Measurements from ENCODE around the gene PDPN. TPM values are rescaled to one million over a fixed set of nuclear protein-coding genes. Genes with fewer than 3 reads are reported as not detected.

The PDPN gene
- total and polyA plus RNA-seq, 2 of the 4 experiments (the other 2 are of a cell fraction): 0.31 TPM; not detected in 1

GRCh38 chr1:13604721-13605120 is 21.1 kb downstream of the PDPN start:
- H3K23ac ChIP-seq (ENCODE audit: low read depth, low read length): no peak overlapping the region
- H2BK15ac ChIP-seq (ENCODE audit: low read depth, low read length): no peak overlapping the region

More at GRCh38 chr1:13604721-13605120, 21.1 kb downstream of the PDPN start:
- Histone ChIP-seq H3K14ac (replicated peaks; ENCODE audit: low read depth, low read length) (no peak overlapping the region), H2AK9ac (replicated peaks; ENCODE audit: low read depth, low read length, poor library complexity) (no peak overlapping the region), H3K9me3 (ENCODE audit: control insufficient read depth, insufficient read depth, low read length) (peaks cover 12% of the 10 kb centered on the region), H2BK20ac (ENCODE audit: low read depth, low read length) (no peak overlapping the region), H3K4me3 (ENCODE audit: insufficient read depth, low read depth, low read length) (no peak overlapping the region), H4K8ac (ENCODE audit: low read depth in 2 of 2, low read length in 2 of 2) (no peak overlapping the region), H3K56ac (ENCODE audit: extremely low read depth, insufficient read depth, low read length) (no peak overlapping the region), H3K4me2 (ENCODE audit: low read depth, low read length) (no peak overlapping the region), H4K91ac (ENCODE audit: insufficient read depth, low read depth, low read length) (no peak overlapping the region), H2BK5ac (ENCODE audit: low read depth, low read length, poor library complexity, severe bottlenecking) (no peak overlapping the region), H3K9ac (ENCODE audit: low read depth, low read length) (no peak overlapping the region), H3K9me1 (ENCODE audit: insufficient read depth, low read length) (no peaks in the 10 kb centered on the region), H2BK120ac (ENCODE audit: low read depth, low read length) (no peak overlapping the region), H4K5ac (ENCODE audit: low read depth, low read length) (no peak overlapping the region; the same call in 1 of the 2 replicates), H3K4ac (ENCODE audit: low read depth, low read length) (no peak overlapping the region), H2AK5ac (ENCODE audit: low read depth, low read length) (no peak overlapping the region), H3K36me3 (ENCODE audit: control insufficient read depth, insufficient read depth, low read length) (peaks cover 1% of the 10 kb centered on the region; the same call in 1 of the 2 replicates), H3K18ac (ENCODE audit: low read depth, low read length) (no peak overlapping the region), H4K20me1 (ENCODE audit: insufficient read depth, low read length) (no peaks in the 10 kb centered on the region), H3K79me1 (ENCODE audit: low read depth in 1 of 2, low read length in 2 of 2) (no peaks in the 10 kb centered on the region), H2AFZ (replicated peaks; ENCODE audit: low read length, poor library complexity) (no peak overlapping the region), H3K27ac (ENCODE audit: insufficient read depth, low read length) (no peak overlapping the region), H3K4me1 (ENCODE audit: control insufficient read depth, insufficient read depth, low read length) (no peaks in the 10 kb centered on the region; the same call in 1 of the 2 replicates), H3K27me3 (ENCODE audit: control insufficient read depth, insufficient read depth, low read length) (no peaks in the 10 kb centered on the region)
- no TSS peak for BruUV-seq (replicated peaks)
- no peak for DNase-seq
- intact Hi-C loops (cut with micrococcal nuclease) (no loop called here), dilution Hi-C loops (cut with HindIII; ENCODE audit: low sequenced_read_pairs, unreplicated experiment) (no loop called here), in situ Hi-C loops (cut with MboI; ENCODE audit: low sequenced_read_pairs) (no loop called here)
- no peak for ATAC-seq (ENCODE audit: low read depth)
- ChIA-PET CTCF (no interaction called here), POLR2A (ENCODE audit: unreplicated experiment) (no interaction called here)
- WGBS, 2 experiments (ENCODE audit: extremely low coverage in 2 of 2, insufficient read length in 1 of 2): no CpG with 5 or more reads among the region's 3 CpGs
- no peak for TF ChIP-seq SMC3 (IDR thresholded peaks at IDR 0.05; ENCODE audit: low read depth, low read length)
- TF ChIP-seq RFX5 (IDR thresholded peaks at IDR 0.05; ENCODE audit: low read depth, low read length): no peak
- TF ChIP-seq ELK1 (IDR thresholded peaks at IDR 0.05; ENCODE audit: borderline replicate concordance, low read depth, low read length): no peak

Data from IMR-90 (cell line).